ENCODE data around the gene EIF3F.

The EIF3F gene

GRCh38 chr11:8023831-8024555 lies 36.9 kb downstream of the EIF3F start:
- no peak overlapping the region for H3K9ac ChIP-seq (ENCODE audit: low read length)
- no peak overlapping the region for H3K4me3 ChIP-seq (ENCODE audit: low read depth in 1 of 2, low read length in 2 of 2)
- H3K27ac ChIP-seq (ENCODE audit: low read depth, low read length) = no peak overlapping the region
- peaks cover 6% of the 10 kb centered on the region for H3K4me1 ChIP-seq (ENCODE audit: insufficient read depth, low read length)
- H3K36me3 ChIP-seq (ENCODE audit: insufficient read depth, low read length) = no peaks in the 10 kb centered on the region
- no peaks in the 10 kb centered on the region for H3K9me3 ChIP-seq (ENCODE audit: low read length)
- H3K27me3 ChIP-seq (ENCODE audit: control insufficient read depth in 1 of 2, insufficient read depth in 2 of 2, low read length in 2 of 2) = no peaks in the 10 kb centered on the region

DNA sequence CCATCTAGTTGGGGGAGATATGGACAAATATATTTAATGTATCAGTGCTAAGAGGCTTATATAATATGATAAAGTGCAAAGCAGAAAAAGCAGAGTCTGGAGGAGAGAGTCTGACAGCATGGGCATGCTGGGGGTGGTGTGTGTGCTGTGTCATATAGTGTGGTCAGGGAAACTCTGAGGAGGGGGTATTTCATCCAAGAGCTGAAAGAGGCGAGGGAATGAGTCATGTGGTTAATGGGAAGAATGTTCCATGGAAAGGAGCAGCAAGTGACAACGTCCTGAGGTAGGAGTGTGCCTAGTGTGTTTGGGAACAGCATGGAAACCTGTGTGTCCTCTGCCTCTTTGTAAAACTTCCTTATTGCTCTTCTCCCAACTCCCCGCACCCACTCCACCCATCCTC lies 38.0 kb downstream of the EIF3F start:
- no peak overlapping the region for H3K9ac ChIP-seq (ENCODE audit: low read length)
- no peak overlapping the region for H3K27ac ChIP-seq (ENCODE audit: low read depth, low read length)
- peaks cover 5% of the 10 kb centered on the region for H3K4me1 ChIP-seq (ENCODE audit: insufficient read depth, low read length)
- no peaks in the 10 kb centered on the region for H3K36me3 ChIP-seq (ENCODE audit: insufficient read depth, low read length)
- H3K9me3 ChIP-seq (ENCODE audit: low read length) = no peaks in the 10 kb centered on the region
- no peak overlapping the region for H3K4me3 ChIP-seq (ENCODE audit: low read depth in 1 of 2, low read length in 2 of 2)
- no peaks in the 10 kb centered on the region for H3K27me3 ChIP-seq (ENCODE audit: control insufficient read depth in 1 of 2, insufficient read depth in 2 of 2, low read length in 2 of 2)

DNA sequence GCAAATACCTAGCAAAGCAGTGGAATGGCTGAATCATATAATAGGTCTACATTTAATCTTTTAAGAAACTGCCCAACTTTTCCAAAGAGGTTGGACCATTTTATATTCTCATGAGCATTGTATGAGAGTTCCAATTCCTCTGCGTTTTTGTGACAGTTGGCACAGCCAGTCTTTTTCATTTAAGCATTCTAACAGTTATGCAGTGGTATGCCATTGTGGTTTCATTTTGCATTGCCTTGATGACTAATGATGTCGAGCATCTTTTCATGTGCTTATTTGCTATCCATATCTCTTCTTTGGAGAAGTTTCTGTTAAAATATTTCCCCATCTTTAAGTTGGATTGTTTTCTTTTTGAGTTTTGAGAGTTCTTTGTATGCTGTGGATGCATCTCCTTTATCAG lies 38.7 kb downstream of the EIF3F start:
- Histone ChIP-seq H3K4me1 (ENCODE audit: insufficient read depth, low read length) (peaks cover 4% of the 10 kb centered on the region), H3K9ac (ENCODE audit: low read length) (no peak overlapping the region), H3K27me3 (ENCODE audit: control insufficient read depth in 1 of 2, insufficient read depth in 2 of 2, low read length in 2 of 2) (no peaks in the 10 kb centered on the region), H3K36me3 (ENCODE audit: insufficient read depth, low read length) (no peaks in the 10 kb centered on the region), H3K27ac (ENCODE audit: low read depth, low read length) (no peak overlapping the region), H3K4me3 (ENCODE audit: low read depth in 1 of 2, low read length in 2 of 2) (no peak overlapping the region), H3K9me3 (ENCODE audit: low read length) (no peaks in the 10 kb centered on the region)

- H3K4me3 ChIP-seq (ENCODE audit: low read depth in 1 of 2, low read length in 2 of 2) = no peak overlapping the region
- no peak overlapping the region for H3K9ac ChIP-seq (ENCODE audit: low read length)
- H3K36me3 ChIP-seq (ENCODE audit: insufficient read depth, low read length) = no peaks in the 10 kb centered on the region
- H3K27ac ChIP-seq (ENCODE audit: low read depth, low read length) = no peak overlapping the region
- no peaks in the 10 kb centered on the region for H3K9me3 ChIP-seq (ENCODE audit: low read length)
- peaks cover 4% of the 10 kb centered on the region for H3K4me1 ChIP-seq (ENCODE audit: insufficient read depth, low read length)
- no peaks in the 10 kb centered on the region for H3K27me3 ChIP-seq (ENCODE audit: control insufficient read depth in 1 of 2, insufficient read depth in 2 of 2, low read length in 2 of 2)
Observed at GRCh38 chr11:8026982-8027381, 39.8 kb downstream of the EIF3F start.

DNA sequence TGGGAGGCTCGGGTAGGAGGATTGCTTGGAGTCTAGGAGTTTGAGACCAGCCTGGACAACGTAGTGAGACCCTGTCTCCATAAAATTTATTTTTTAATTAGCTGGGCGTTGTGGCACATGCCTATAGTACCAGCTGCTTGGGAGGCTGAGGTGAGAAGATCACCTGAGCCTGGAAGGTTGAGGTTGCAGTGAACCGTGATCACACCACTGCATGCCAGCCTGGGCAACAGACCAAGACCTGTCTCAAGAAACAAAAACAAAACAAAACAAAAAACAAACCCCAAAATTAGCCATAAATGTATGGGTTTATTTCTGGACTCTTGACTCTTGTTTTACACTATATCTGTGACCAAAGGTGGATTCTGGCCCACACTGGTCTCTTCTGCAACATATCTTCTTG lies 41.6 kb downstream of the EIF3F start:
- no peaks in the 10 kb centered on the region for H3K27me3 ChIP-seq (ENCODE audit: control insufficient read depth in 1 of 2, insufficient read depth in 2 of 2, low read length in 2 of 2)
- H3K9me3 ChIP-seq (ENCODE audit: low read length) = no peaks in the 10 kb centered on the region
- H3K4me3 ChIP-seq (ENCODE audit: low read depth in 1 of 2, low read length in 2 of 2) = no peak overlapping the region
- no peak overlapping the region for H3K27ac ChIP-seq (ENCODE audit: low read depth, low read length)
- peaks cover 14% of the 10 kb centered on the region for H3K4me1 ChIP-seq (ENCODE audit: insufficient read depth, low read length)
- no peaks in the 10 kb centered on the region for H3K36me3 ChIP-seq (ENCODE audit: insufficient read depth, low read length)
- H3K9ac ChIP-seq (ENCODE audit: low read length) = no peak overlapping the region

- no peak overlapping the region for H3K27ac ChIP-seq (ENCODE audit: low read depth, low read length)
- peaks cover 14% of the 10 kb centered on the region for H3K4me1 ChIP-seq (ENCODE audit: insufficient read depth, low read length)
- H3K9ac ChIP-seq (ENCODE audit: low read length) = no peak overlapping the region
- H3K9me3 ChIP-seq (ENCODE audit: low read length) = no peaks in the 10 kb centered on the region
- no peaks in the 10 kb centered on the region for H3K36me3 ChIP-seq (ENCODE audit: insufficient read depth, low read length)
- H3K27me3 ChIP-seq (ENCODE audit: control insufficient read depth in 1 of 2, insufficient read depth in 2 of 2, low read length in 2 of 2) = no peaks in the 10 kb centered on the region
- H3K4me3 ChIP-seq (ENCODE audit: low read depth in 1 of 2, low read length in 2 of 2) = no peak overlapping the region
Observed at GRCh38 chr11:8030526-8031247, 43.5 kb downstream of the EIF3F start.

- Histone ChIP-seq H3K9ac (ENCODE audit: low read length) (no peak overlapping the region), H3K4me3 (ENCODE audit: low read depth in 1 of 2, low read length in 2 of 2) (no peak overlapping the region), H3K9me3 (ENCODE audit: low read length) (no peaks in the 10 kb centered on the region), H3K27me3 (ENCODE audit: control insufficient read depth in 1 of 2, insufficient read depth in 2 of 2, low read length in 2 of 2) (no peaks in the 10 kb centered on the region), H3K27ac (ENCODE audit: low read depth, low read length) (no peak overlapping the region), H3K4me1 (ENCODE audit: insufficient read depth, low read length) (peaks cover 14% of the 10 kb centered on the region), H3K36me3 (ENCODE audit: insufficient read depth, low read length) (no peaks in the 10 kb centered on the region)
Observed at GRCh38 chr11:8031248-8032115, 44.3 kb downstream of the EIF3F start.

DNA sequence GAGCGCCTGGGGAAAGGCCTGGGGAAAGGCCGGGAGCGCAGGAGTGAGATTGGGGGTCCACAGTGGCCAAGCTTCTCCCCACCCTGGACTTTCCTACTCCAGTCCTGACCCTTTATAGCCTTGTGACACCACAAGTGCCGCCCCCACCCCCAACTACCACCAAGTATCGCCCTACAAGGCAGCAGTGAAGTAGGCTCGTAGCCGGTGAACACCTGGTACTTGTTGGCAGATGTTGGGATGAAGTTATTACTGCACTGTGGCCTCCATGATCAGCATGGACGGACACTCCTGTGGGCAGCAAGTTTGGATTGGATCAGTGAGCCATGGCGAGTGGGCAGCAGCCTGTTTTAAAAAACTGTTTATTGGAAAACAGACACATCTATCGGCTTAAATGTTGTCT lies 45.0 kb downstream of the EIF3F start:
- Histone ChIP-seq H3K9me3 (ENCODE audit: low read length) (no peaks in the 10 kb centered on the region), H3K36me3 (ENCODE audit: insufficient read depth, low read length) (no peaks in the 10 kb centered on the region), H3K4me1 (ENCODE audit: insufficient read depth, low read length) (peaks cover 14% of the 10 kb centered on the region), H3K4me3 (ENCODE audit: low read depth in 1 of 2, low read length in 2 of 2) (no peak overlapping the region), H3K27me3 (ENCODE audit: control insufficient read depth in 1 of 2, insufficient read depth in 2 of 2, low read length in 2 of 2) (no peaks in the 10 kb centered on the region), H3K27ac (ENCODE audit: low read depth, low read length) (no peak overlapping the region), H3K9ac (ENCODE audit: low read length) (no peak overlapping the region)

- no peak overlapping the region for H3K27ac ChIP-seq (ENCODE audit: low read depth, low read length)
- no peak overlapping the region for H3K9ac ChIP-seq (ENCODE audit: low read length)
- H3K27me3 ChIP-seq (ENCODE audit: control insufficient read depth in 1 of 2, insufficient read depth in 2 of 2, low read length in 2 of 2) = no peaks in the 10 kb centered on the region
Observed at GRCh38 chr11:8032576-8033304, 45.6 kb downstream of the EIF3F start.

GRCh38 chr11:8033305-8034105 lies 46.4 kb downstream of the EIF3F start:
- Histone ChIP-seq H3K4me3 (ENCODE audit: low read depth in 1 of 2, low read length in 2 of 2) (no peak overlapping the region), H3K36me3 (ENCODE audit: insufficient read depth, low read length) (no peaks in the 10 kb centered on the region), H3K4me1 (ENCODE audit: insufficient read depth, low read length) (peaks cover 14% of the 10 kb centered on the region), H3K27ac (ENCODE audit: low read depth, low read length) (no peak overlapping the region), H3K9ac (ENCODE audit: low read length) (no peak overlapping the region), H3K9me3 (ENCODE audit: low read length) (no peaks in the 10 kb centered on the region), H3K27me3 (ENCODE audit: control insufficient read depth in 1 of 2, insufficient read depth in 2 of 2, low read length in 2 of 2) (no peaks in the 10 kb centered on the region)

More at GRCh38 chr11:8032576-8033304, 45.6 kb downstream of the EIF3F start:
- H3K4me1 ChIP-seq (ENCODE audit: insufficient read depth, low read length) = peaks cover 14% of the 10 kb centered on the region
- H3K36me3 ChIP-seq (ENCODE audit: insufficient read depth, low read length) = no peaks in the 10 kb centered on the region
- no peak overlapping the region for H3K4me3 ChIP-seq (ENCODE audit: low read depth in 1 of 2, low read length in 2 of 2)
- no peaks in the 10 kb centered on the region for H3K9me3 ChIP-seq (ENCODE audit: low read length)

Measured in muscle layer of colon (tissue), 2 donors.